SK-N-MC (cell line): Measurements from ENCODE around the gene MRPS9.

Experiments
- EZH2 ChIP-seq: fragments of 200-600 bp; sonication (generic); IDR thresholded peaks from one replicate; pipeline ENCODE4 v1.6.1; 2017; ENCODE audit warnings: antibody characterized with exemption
- FOXP2 ChIP-seq: optimal IDR thresholded peaks from 2 replicates; pipeline ENCODE3; 2011; ENCODE audit warnings: mild to moderate bottlenecking, moderate library complexity; ENCODE audit not compliant: insufficient read depth; ENCODE audit errors: extremely low read length, control extremely low read depth
- POLR2AphosphoS5 ChIP-seq: IDR thresholded peaks from 2 replicates; pipeline ENCODE4 v1.6.1; 2012; ENCODE audit warnings: mild to moderate bottlenecking, low read depth, low read length, borderline replicate concordance

- TF ChIP-seq EZH2 (no peak), FOXP2 (no peak), POLR2AphosphoS5 (no peak)
Measured at GRCh38 chr2:105116348-105116747, 78.5 kb downstream of the MRPS9 start.
